SK-N-MC (cell line): ENCODE measurements around the gene CTBP1.

Experiments
- DNase-seq: peaks from one replicate; pipeline ENCODE4 v3.0.0-alpha.2; 2011; ENCODE audit warnings: low read depth, low spot score
- H3K27ac ChIP-seq: fragments of 200-600 bp; sonication (generic); 2 replicates; pipeline ENCODE4 v1.5.1; 2016; ENCODE audit warnings: mixed run types
- H3K36me3 ChIP-seq: fragments of 200-600 bp; sonication (generic); 2 replicates; pipeline ENCODE4 v1.6.1; 2017; ENCODE audit warnings: antibody characterized with exemption, low read length, mixed read lengths; ENCODE audit not compliant: insufficient read depth
- H3K4me3 ChIP-seq: fragments of 200-600 bp; sonication (generic); 2 replicates; pipeline ENCODE4 v1.5.1; 2016
- H3K9ac ChIP-seq: fragments of 200-600 bp; sonication (generic); 2 replicates; pipeline ENCODE4 v1.8.0; 2017; ENCODE audit warnings: mixed run types, mixed read lengths; ENCODE audit not compliant: insufficient read length
- H3K9me3 ChIP-seq: fragments of 200-600 bp; sonication (generic); 2 replicates; pipeline ENCODE4 v1.6.1; 2017; ENCODE audit warnings: low read depth, mild to moderate bottlenecking, antibody characterized with exemption, low read length, moderate library complexity, mixed read lengths
- EZH2 ChIP-seq: fragments of 200-600 bp; sonication (generic); IDR thresholded peaks from one replicate; pipeline ENCODE4 v1.6.1; 2017; ENCODE audit warnings: antibody characterized with exemption
- FOXP2 ChIP-seq: optimal IDR thresholded peaks from 2 replicates; pipeline ENCODE3; 2011; ENCODE audit warnings: mild to moderate bottlenecking, moderate library complexity; ENCODE audit not compliant: insufficient read depth; ENCODE audit errors: extremely low read length, control extremely low read depth
- POLR2AphosphoS5 ChIP-seq: IDR thresholded peaks from 2 replicates; pipeline ENCODE4 v1.6.1; 2012; ENCODE audit warnings: mild to moderate bottlenecking, low read depth, low read length, borderline replicate concordance

Gene CTBP1

GRCh38 chr4:1232661-1233621 lies 16.0 kb downstream of the CTBP1 start:
- Histone ChIP-seq H3K9me3 (no peaks in the 10 kb centered on the region), H3K36me3 (peaks cover 61% of the 10 kb centered on the region), H3K9ac (no peak overlapping the region), H3K4me3 (no peak overlapping the region), H3K27ac (peak overlapping the region; percentile 2; the same call in 1 of the 2 replicates)
- no peak for DNase-seq
- no peak for TF ChIP-seq FOXP2
- TF ChIP-seq POLR2AphosphoS5, result no peak
- TF ChIP-seq EZH2, result no peak

GRCh38 chr4:1231637-1232360 lies 17.1 kb downstream of the CTBP1 start:
- Histone ChIP-seq H3K36me3 (peaks cover 62% of the 10 kb centered on the region), H3K9me3 (no peaks in the 10 kb centered on the region), H3K9ac (no peak overlapping the region), H3K4me3 (no peak overlapping the region), H3K27ac (no peak overlapping the region)
- DNase-seq, result no peak
- no peak for TF ChIP-seq POLR2AphosphoS5
- no peak for TF ChIP-seq EZH2
- no peak for TF ChIP-seq FOXP2

GRCh38 chr4:1230971-1231636 lies 17.8 kb downstream of the CTBP1 start:
- H3K9ac ChIP-seq, result no peak overlapping the region
- no peak for DNase-seq
- TF ChIP-seq FOXP2 (no peak), EZH2 (no peak), POLR2AphosphoS5 (no peak)
- H3K27ac ChIP-seq, result no peak overlapping the region
- H3K9me3 ChIP-seq, result no peaks in the 10 kb centered on the region
- H3K36me3 ChIP-seq, result peaks cover 64% of the 10 kb centered on the region
- no peak overlapping the region for H3K4me3 ChIP-seq

GRCh38 chr4:1230316-1230715 lies 18.6 kb downstream of the CTBP1 start:
- no peak for DNase-seq
- Histone ChIP-seq H3K27ac (no peak overlapping the region), H3K36me3 (peaks cover 63% of the 10 kb centered on the region)

GRCh38 chr4:1229117-1229849 lies 19.6 kb downstream of the CTBP1 start:
- no peak overlapping the region for H3K27ac ChIP-seq
- no peak overlapping the region for H3K9ac ChIP-seq
- no peak overlapping the region for H3K4me3 ChIP-seq
- no peaks in the 10 kb centered on the region for H3K9me3 ChIP-seq
- H3K36me3 ChIP-seq, result peaks cover 65% of the 10 kb centered on the region
- TF ChIP-seq EZH2 (no peak), POLR2AphosphoS5 (no peak), FOXP2 (no peak)
- no peak for DNase-seq

More at GRCh38 chr4:1230316-1230715, 18.6 kb downstream of the CTBP1 start:
- Histone ChIP-seq H3K4me3 (no peak overlapping the region), H3K9me3 (no peaks in the 10 kb centered on the region), H3K9ac (no peak overlapping the region)
- TF ChIP-seq FOXP2, result no peak
- TF ChIP-seq POLR2AphosphoS5, result no peak
- TF ChIP-seq EZH2, result no peak

- H3K36me3 ChIP-seq, result peaks cover 67% of the 10 kb centered on the region
- H3K9me3 ChIP-seq, result no peaks in the 10 kb centered on the region
- no peak for DNase-seq
These were observed 21.1 kb downstream of the CTBP1 start for GRCh38 chr4:1227816-1228215.

GRCh38 chr4:1226598-1226997 lies 22.3 kb downstream of the CTBP1 start:
- Histone ChIP-seq H3K4me3 (no peak overlapping the region), H3K27ac (no peak overlapping the region), H3K36me3 (peaks cover 63% of the 10 kb centered on the region), H3K9me3 (no peaks in the 10 kb centered on the region), H3K9ac (no peak overlapping the region)
- no peak for TF ChIP-seq FOXP2
- TF ChIP-seq POLR2AphosphoS5, result no peak
- TF ChIP-seq EZH2, result no peak
- DNase-seq, result no peak

More at GRCh38 chr4:1227816-1228215, 21.1 kb downstream of the CTBP1 start:
- Histone ChIP-seq H3K4me3 (no peak overlapping the region), H3K9ac (no peak overlapping the region), H3K27ac (no peak overlapping the region)
- TF ChIP-seq FOXP2, result no peak
- TF ChIP-seq EZH2, result no peak
- TF ChIP-seq POLR2AphosphoS5, result no peak

- no peak overlapping the region for H3K4me3 ChIP-seq
- peaks cover 60% of the 10 kb centered on the region for H3K36me3 ChIP-seq
- H3K9ac ChIP-seq, result no peak overlapping the region
- TF ChIP-seq FOXP2, result no peak
- no peak for TF ChIP-seq EZH2
- no peak for TF ChIP-seq POLR2AphosphoS5
- DNase-seq, result no peak
- no peak overlapping the region for H3K27ac ChIP-seq
- H3K9me3 ChIP-seq, result no peaks in the 10 kb centered on the region
These were observed 22.8 kb downstream of the CTBP1 start for GRCh38 chr4:1226144-1226481.
